Endothelial cell of umbilical vein (primary cell): ENCODE data around the gene KDM7A. TPM values are rescaled to one million over a fixed set of nuclear protein-coding genes. Genes with fewer than 3 reads are reported as not detected.

Experiments
- BruUV-seq: library from RNA; stranded (reverse); fragments of 400-500 nt; replicated peaks from 2 replicates; lab custom pipeline; 2021; lab: Mats Ljungman, UMichigan
- CTCF ChIA-PET: fragments of 300-600, 350-600 bp; sonication (Branson Sonifier 250); formaldehyde crosslinking; loops from one replicate; lab custom pipeline; 2021; ENCODE audit warnings: antibody characterized with exemption, inconsistent platforms; lab: Charles Lee
- POLR2A ChIA-PET: fragments of 300-600, 350-600 bp; sonication (Branson Sonifier 250); formaldehyde crosslinking; loops from one replicate; lab custom pipeline; 2021; ENCODE audit warnings: antibody characterized with exemption, inconsistent platforms; lab: Charles Lee
- DNase-seq: peaks from one replicate; pipeline ENCODE4 v3.0.0-alpha.2; 2011; ENCODE audit warnings: low read depth, low spot score
- FAIRE-seq: peaks from 2 replicates; lab custom pipeline; 2011; peaks lifted over from hg19 to GRCh38; lab: Jason Lieb, UNC
- H2AFZ ChIP-seq: 2 replicates; pipeline ENCODE4 v1.6.0; 2012; ENCODE audit warnings: low read depth, low read length, control low read depth, inconsistent platforms
- H3K27ac ChIP-seq: 2 replicates; pipeline ENCODE4 v1.5.1; 2011; ENCODE audit warnings: low read depth, mild to moderate bottlenecking, control low read depth, low read length, moderate library complexity; ENCODE audit not compliant: insufficient read depth
- H3K27me3 ChIP-seq, 2 experiments: 2 replicates each; pipeline versions ENCODE4 v1.6.0 to v1.6.1; 2011; ENCODE audit warnings: low read length in 2 of 2, mixed read lengths in 1 of 2; ENCODE audit not compliant: control insufficient read depth in 2 of 2, insufficient read depth in 2 of 2
- H3K36me3 ChIP-seq, 2 experiments: 2 replicates in 1 of 2; 3 replicates in 1 of 2; pipeline ENCODE4 v1.5.1; 2011; ENCODE audit warnings: low read length in 2 of 2, mild to moderate bottlenecking in 1 of 2, moderate library complexity in 1 of 2; ENCODE audit not compliant: control insufficient read depth in 2 of 2, insufficient read depth in 2 of 2; ENCODE audit errors: extremely low read depth in 1 of 2
- H3K4me1 ChIP-seq: 3 replicates; pipeline ENCODE4 v1.5.1; 2011; ENCODE audit warnings: mild to moderate bottlenecking, low read length; ENCODE audit not compliant: control insufficient read depth, insufficient read depth; ENCODE audit errors: extremely low read depth
- H3K4me2 ChIP-seq: 2 replicates; pipeline ENCODE4 v1.6.1; 2011; ENCODE audit warnings: low read length, control low read depth, mixed read lengths; ENCODE audit not compliant: insufficient read depth
- H3K4me3 ChIP-seq, 3 experiments: fragments of 200-600 bp in 1 of 3; sonication (generic), shearing (Covaris generic) in 1 of 3; replicated peaks in 1 of 3; 2 replicates each; pipeline ENCODE4 v1.5.1; 2011 to 2016; ENCODE audit warnings: control low read depth in 3 of 3, low read length in 3 of 3, mild to moderate bottlenecking in 2 of 3, inconsistent platforms in 1 of 3, low read depth in 1 of 3, moderate library complexity in 1 of 3; ENCODE audit not compliant: insufficient read depth in 1 of 3
- H3K79me2 ChIP-seq: 2 replicates; pipeline ENCODE4 v1.6.0; 2012; ENCODE audit warnings: low read length, inconsistent platforms; ENCODE audit not compliant: control insufficient read depth, insufficient read depth
- H3K9ac ChIP-seq: replicated peaks from 2 replicates; pipeline ENCODE3; 2011; ENCODE audit warnings: low read length, control low read depth; ENCODE audit not compliant: insufficient read depth; ENCODE audit errors: extremely low read depth
- H3K9me1 ChIP-seq: replicated peaks from 3 replicates; pipeline ENCODE4 v1.6.0; 2011; ENCODE audit warnings: mild to moderate bottlenecking, low read length; ENCODE audit not compliant: control insufficient read depth, insufficient read depth; ENCODE audit errors: extremely low read depth
- H3K9me3 ChIP-seq: replicated peaks from 2 replicates; pipeline ENCODE4 v1.5.1; 2012; ENCODE audit warnings: low read length, inconsistent platforms; ENCODE audit not compliant: control insufficient read depth, insufficient read depth
- H4K20me1 ChIP-seq: replicated peaks from 2 replicates; pipeline ENCODE3; 2011; ENCODE audit warnings: mild to moderate bottlenecking, low read length; ENCODE audit not compliant: control insufficient read depth, insufficient read depth; ENCODE audit errors: extremely low read depth
- EZH2 ChIP-seq: IDR thresholded peaks from 2 replicates; pipeline ENCODE4 v1.6.1; 2012; ENCODE audit warnings: borderline replicate concordance, low read depth, mild to moderate bottlenecking, moderate library complexity, low read length, inconsistent platforms; ENCODE audit not compliant: severe bottlenecking
- GATA2 ChIP-seq: IDR thresholded peaks from 2 replicates; pipeline ENCODE4 v1.7.0; 2011; ENCODE audit warnings: low read depth, mild to moderate bottlenecking, moderate library complexity, mixed read lengths, low read length; ENCODE audit not compliant: insufficient read length, insufficient read depth
- JUN ChIP-seq: IDR thresholded peaks from 2 replicates; pipeline ENCODE4 v1.6.1; 2011; ENCODE audit warnings: borderline replicate concordance, low read depth; ENCODE audit not compliant: insufficient read length, insufficient read depth
- MYC ChIP-seq: IDR thresholded peaks from one replicate; pipeline ENCODE4 v1.6.1; 2011; ENCODE audit warnings: mild to moderate bottlenecking, low read depth, low read length
- POLR2A ChIP-seq: IDR thresholded peaks from 2 replicates; pipeline ENCODE4 v1.6.1; 2012; ENCODE audit warnings: low read depth, mild to moderate bottlenecking, control low read depth, low read length
- dilution Hi-C: fragments of 300-500 bp; cut with MboI; formaldehyde crosslinking; loops from one replicate; pipeline ENCODE4 v1.15.0; 2019; ENCODE audit warnings: low sequenced_read_pairs; ENCODE audit not compliant: extremely low pct_ligation_motif_present
- intact Hi-C: fragments of 100-400 bp; cut with micrococcal nuclease; formaldehyde crosslinking; loops from one replicate; pipeline ENCODE4 v1.10.0; 2022
- polyA plus RNA-seq, 4 experiments: library from polyadenylated mRNA; depleted of rRNA in 3 of 4; stranded (reverse) in 3 of 4; unstranded in 1 of 4; fragments of >200 nt; gene quantifications; 2 replicates each; pipeline versions ENCODE4 v1.2.1 to v1.2.3, GENCODE V29; 2011 to 2012; ENCODE audit warnings: missing spikeins in 1 of 4
- total RNA-seq: library from RNA; stranded (reverse); gene quantifications from 2 replicates; pipeline ENCODE4 v1.2.3, GENCODE V29; 2021
- TF ChIP-seq, protein P1 (sequence below), 2 donors: IDR thresholded peaks; 1 replicate in 1 of 2; 2 replicates in 1 of 2; pipeline ENCODE4 v1.5.1; 2011; ENCODE audit warnings: low read length in 2 of 2, mild to moderate bottlenecking in 2 of 2, moderate library complexity in 2 of 2, control low read depth in 1 of 2, inconsistent platforms in 1 of 2, low read depth in 1 of 2; ENCODE audit not compliant: insufficient read depth in 1 of 2; ENCODE audit errors: extremely low read depth in 1 of 2
- TF ChIP-seq, protein P2 (sequence below): IDR thresholded peaks from 2 replicates; pipeline ENCODE4 v1.6.1; 2011; ENCODE audit not compliant: insufficient read depth, insufficient read length

Gene KDM7A
- total and polyA plus RNA-seq, 2 donors (not counting 3 experiments of a cell fraction or from before 2014, with no cell fraction given): 2.4 to 7.3 TPM

DNA sequence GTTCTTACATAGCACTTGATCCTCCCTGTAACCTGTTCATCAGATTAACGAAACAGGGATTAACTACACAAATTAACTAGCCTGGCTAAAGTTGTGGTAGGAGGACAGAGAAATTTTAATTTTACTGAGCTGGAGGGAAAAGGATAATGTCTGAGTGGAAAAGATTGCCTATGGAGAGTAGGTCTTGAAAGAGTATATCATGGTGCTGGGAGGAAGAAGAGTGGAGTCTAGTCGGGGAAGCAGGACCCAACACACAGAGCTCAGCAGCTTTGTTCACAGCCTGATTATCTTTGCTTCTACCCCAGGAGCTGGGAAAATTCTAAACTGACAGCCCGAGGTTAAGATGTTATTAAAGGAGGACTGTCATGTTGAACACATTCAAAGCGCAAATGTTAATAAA is 6.1 kb upstream of the KDM7A start:
- Histone ChIP-seq H3K36me3 (no peaks in the 10 kb centered on the region), H3K9me1 (no peaks in the 10 kb centered on the region), H3K9ac (no peak overlapping the region), H3K4me3 (no peak overlapping the region), H3K27ac (no peak overlapping the region), H3K79me2 (no peaks in the 10 kb centered on the region), H3K4me1 (peaks cover under 1% of the 10 kb centered on the region), H3K27me3 (peaks cover 10 to 22% of the 10 kb centered on the region in 2 experiments), H3K4me2 (no peak overlapping the region), H3K9me3 (no peaks in the 10 kb centered on the region), H2AFZ (no peak overlapping the region), H4K20me1 (no peaks in the 10 kb centered on the region)
- ChIA-PET CTCF (interaction anchor here (0.7 kb wide), 1 partner anchor 133 kb away, joined by 3 read pairs; no protein-coding TSS in a partner anchor), POLR2A (no interaction called here)
- FAIRE-seq (no peak), DNase-seq (no peak)
- intact Hi-C loops: no loop called here
- TF ChIP-seq, protein P1, sequence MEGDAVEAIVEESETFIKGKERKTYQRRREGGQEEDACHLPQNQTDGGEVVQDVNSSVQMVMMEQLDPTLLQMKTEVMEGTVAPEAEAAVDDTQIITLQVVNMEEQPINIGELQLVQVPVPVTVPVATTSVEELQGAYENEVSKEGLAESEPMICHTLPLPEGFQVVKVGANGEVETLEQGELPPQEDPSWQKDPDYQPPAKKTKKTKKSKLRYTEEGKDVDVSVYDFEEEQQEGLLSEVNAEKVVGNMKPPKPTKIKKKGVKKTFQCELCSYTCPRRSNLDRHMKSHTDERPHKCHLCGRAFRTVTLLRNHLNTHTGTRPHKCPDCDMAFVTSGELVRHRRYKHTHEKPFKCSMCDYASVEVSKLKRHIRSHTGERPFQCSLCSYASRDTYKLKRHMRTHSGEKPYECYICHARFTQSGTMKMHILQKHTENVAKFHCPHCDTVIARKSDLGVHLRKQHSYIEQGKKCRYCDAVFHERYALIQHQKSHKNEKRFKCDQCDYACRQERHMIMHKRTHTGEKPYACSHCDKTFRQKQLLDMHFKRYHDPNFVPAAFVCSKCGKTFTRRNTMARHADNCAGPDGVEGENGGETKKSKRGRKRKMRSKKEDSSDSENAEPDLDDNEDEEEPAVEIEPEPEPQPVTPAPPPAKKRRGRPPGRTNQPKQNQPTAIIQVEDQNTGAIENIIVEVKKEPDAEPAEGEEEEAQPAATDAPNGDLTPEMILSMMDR (IDR thresholded peaks at IDR 0.05; ENCODE audit: extremely low read depth in 1 of 2, insufficient read depth in 1 of 2, low read depth in 1 of 2, low read length in 2 of 2): no peak
- TF ChIP-seq MYC (no peak), POLR2A (no peak), GATA2 (no peak), JUN (no peak), EZH2 (no peak)
- TF ChIP-seq, protein P2, sequence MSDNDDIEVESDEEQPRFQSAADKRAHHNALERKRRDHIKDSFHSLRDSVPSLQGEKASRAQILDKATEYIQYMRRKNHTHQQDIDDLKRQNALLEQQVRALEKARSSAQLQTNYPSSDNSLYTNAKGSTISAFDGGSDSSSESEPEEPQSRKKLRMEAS: no peak
- no TSS peak for BruUV-seq
- dilution Hi-C loops: no loop called here
